ENCODE measurements around the gene EXOG.

- TF ChIP-seq POLR2A (IDR thresholded peaks at IDR 0.05): no peak
- no peak for TF ChIP-seq CTCF (IDR thresholded peaks at IDR 0.05)
These were observed 59.2 kb downstream of the EXOG start for GRCh38 chr3:38555149-38555840.
